ENCODE results near the gene DTNB. TPM values are rescaled to one million over a fixed set of nuclear protein-coding genes. Genes with fewer than 3 reads are reported as not detected.
A peak's percentile ranks its signal among the peaks of the same experiment; 100 is the strongest.
"Not testable (repeated sequence)": the region's sequence is repeated elsewhere in the genome, so short reads cannot be mapped to it uniquely, and the experiment has no call there.

The DTNB gene
- 1 to 10 TPM; 5.0 to 6.9 TPM for total RNA-seq
- long read RNA-seq, partial matches to known transcripts: 2 of 8 reads
- long read RNA-seq, other reads (novel, unspliced or antisense): 3 of 8 reads

- intact Hi-C loops (cut with DNase I, micrococcal nuclease): no loop called here
- DNase-seq (peak; percentile 73 to 84), ATAC-seq (peak; percentile 92)
These were observed at the start of gene DTNB for GRCh38 chr2:25673300-25674076. TSS of gene DTNB (minus strand) at chr2:25673577. CDS start at chr2:25652660, 20,917 bp downstream.

- ATAC-seq (no peak), DNase-seq (no peak)
- intact Hi-C loops (cut with DNase I, micrococcal nuclease): no loop called here
These were observed 48.8 kb upstream of the DTNB start for GRCh38 chr2:25722224-25722623.

- intact Hi-C loops (cut with DNase I, micrococcal nuclease): no loop called here
- ATAC-seq: no peak
- no peak for DNase-seq
These were observed 47.2 kb upstream of the DTNB start for GRCh38 chr2:25720575-25720974.

- DNase-seq (no peak), ATAC-seq (no peak)
- intact Hi-C loops (cut with DNase I, micrococcal nuclease): no loop called here
These were observed 41.4 kb upstream of the DTNB start for GRCh38 chr2:25714740-25715139.

GRCh38 chr2:25712455-25712854 lies 39.1 kb upstream of the DTNB start:
- ATAC-seq: no peak
- DNase-seq: no peak
- intact Hi-C loops (cut with DNase I, micrococcal nuclease): no loop called here

GRCh38 chr2:25711675-25712354 lies 38.4 kb upstream of the DTNB start:
- ATAC-seq (no peak), DNase-seq (peak in 1 of 2 donors; percentile 5)
- intact Hi-C loops (cut with DNase I, micrococcal nuclease): no loop called here

- intact Hi-C loops (cut with DNase I, micrococcal nuclease): no loop called here
- ATAC-seq (no peak), DNase-seq (no peak)
These were observed 37.4 kb upstream of the DTNB start for GRCh38 chr2:25710750-25711149.

- intact Hi-C loops (cut with DNase I, micrococcal nuclease): no loop called here
- ATAC-seq (no peak), DNase-seq (no peak)
These were observed 36.0 kb upstream of the DTNB start for GRCh38 chr2:25709349-25709748.

GRCh38 chr2:25707927-25708590 lies 34.7 kb upstream of the DTNB start:
- intact Hi-C loops (cut with DNase I, micrococcal nuclease): no loop called here
- ATAC-seq (no peak), DNase-seq (no peak)

- DNase-seq; ATAC-seq; intact Hi-C loops (cut with DNase I, micrococcal nuclease): not testable (repeated sequence)
These were observed 32.2 kb upstream of the DTNB start for GRCh38 chr2:25705575-25705974.

GRCh38 chr2:25701801-25702200 lies 28.4 kb upstream of the DTNB start:
- no peak for ATAC-seq
- intact Hi-C loops (cut with DNase I, micrococcal nuclease): no loop called here
- DNase-seq: no peak

- DNase-seq (peak in 1 of 2 donors; percentile 11), ATAC-seq (peak; percentile 68)
- intact Hi-C loops (cut with DNase I, micrococcal nuclease): no loop called here
These were observed 26.9 kb upstream of the DTNB start for GRCh38 chr2:25700221-25700660.

- DNase-seq (no peak), ATAC-seq (no peak)
- intact Hi-C loops (cut with DNase I, micrococcal nuclease): no loop called here
These were observed 25.8 kb upstream of the DTNB start for GRCh38 chr2:25699216-25699615.

GRCh38 chr2:25698752-25699151 lies 25.4 kb upstream of the DTNB start:
- no peak for DNase-seq
- intact Hi-C loops (cut with DNase I, micrococcal nuclease): no loop called here
- no peak for ATAC-seq

GRCh38 chr2:25697559-25698341 lies 24.4 kb upstream of the DTNB start:
- DNase-seq (no peak), ATAC-seq (no peak)
- intact Hi-C loops (cut with DNase I, micrococcal nuclease): no loop called here

GRCh38 chr2:25692737-25693445 lies 19.5 kb upstream of the DTNB start:
- ATAC-seq: no peak
- intact Hi-C loops (cut with DNase I, micrococcal nuclease): no loop called here
- no peak for DNase-seq

- intact Hi-C loops (cut with DNase I, micrococcal nuclease): no loop called here
- DNase-seq: no peak
- ATAC-seq: no peak
These were observed 18.8 kb upstream of the DTNB start for GRCh38 chr2:25692143-25692542.

GRCh38 chr2:25690058-25690457 lies 16.7 kb upstream of the DTNB start:
- ATAC-seq: no peak
- intact Hi-C loops (cut with DNase I, micrococcal nuclease): no loop called here
- DNase-seq: no peak
